ENCODE measurements around the gene PLCXD1.
"Not testable (repeated sequence)": the region's sequence is repeated elsewhere in the genome, so short reads cannot be mapped to it uniquely, and the experiment has no call there.

The PLCXD1 gene

DNA sequence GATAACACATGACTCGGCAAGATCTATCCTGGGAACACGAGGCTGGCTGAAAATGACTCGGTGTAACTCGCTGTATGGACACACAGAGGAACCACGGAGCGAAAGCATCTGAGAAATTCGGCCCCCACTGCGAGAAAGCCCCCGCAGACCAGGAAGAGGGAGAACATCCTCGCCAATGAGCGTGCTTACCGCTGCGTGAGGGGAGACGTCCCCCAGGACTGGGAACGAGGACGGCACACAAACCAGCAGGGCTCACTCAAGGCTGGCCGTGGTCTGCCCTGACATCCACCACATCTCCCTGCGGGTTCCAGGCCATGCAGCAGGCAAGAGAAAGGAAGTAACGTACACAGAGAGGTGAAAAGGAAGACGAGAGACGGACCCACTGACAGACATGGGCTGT, 55.0 kb downstream of the PLCXD1 start:
- DNase-seq, result no peak

DNA sequence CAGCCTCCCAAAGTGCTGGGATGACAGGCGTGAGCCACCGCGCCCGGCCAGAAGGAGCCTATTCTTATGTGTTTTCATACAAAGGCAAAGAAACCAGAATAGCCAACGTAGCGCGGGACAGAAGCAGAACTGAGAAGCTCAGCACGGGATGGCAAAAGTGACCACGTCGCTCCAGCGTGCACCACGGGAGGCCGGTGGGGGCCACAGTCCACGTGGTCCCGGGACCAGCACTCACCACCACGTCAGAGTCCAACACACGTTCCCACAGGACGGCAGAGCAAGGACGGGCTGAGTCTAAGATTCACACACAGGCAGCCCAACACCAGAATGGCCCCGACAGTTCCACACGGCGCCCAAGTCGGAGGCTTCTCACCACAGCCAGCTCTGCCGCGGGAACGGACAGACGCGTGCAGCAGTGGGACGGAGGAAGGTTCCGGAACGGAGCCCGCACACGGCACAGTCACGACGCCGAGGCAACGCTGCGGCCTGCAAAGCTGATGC, 56.2 kb downstream of the PLCXD1 start:
- no peak for DNase-seq

- DNase-seq, result no peak
Measured at GRCh38 chrX:338281-338835, 57.2 kb downstream of the PLCXD1 start.

GRCh38 chrX:338836-339400, 57.7 kb downstream of the PLCXD1 start:
- DNase-seq, result no peak

DNA sequence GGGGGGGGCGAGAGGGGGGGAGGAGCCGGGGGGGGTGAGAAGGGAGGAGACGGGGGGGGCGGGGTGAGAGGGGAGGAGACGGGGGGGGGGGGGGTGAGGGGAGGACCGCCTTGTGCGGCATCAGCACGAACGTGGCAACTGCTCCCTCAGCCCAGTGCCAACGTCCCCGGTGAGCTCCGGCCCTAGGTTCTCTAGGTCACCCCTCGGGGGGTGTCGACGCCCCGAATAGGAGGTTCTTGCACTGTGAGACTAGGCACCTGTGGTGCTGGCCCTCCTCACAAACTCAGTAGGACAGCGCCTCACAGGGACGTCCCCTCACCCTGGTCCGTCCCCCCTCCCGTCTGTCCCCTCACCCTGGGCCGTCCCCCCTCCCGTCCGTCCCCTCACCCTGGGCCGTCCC, 58.9 kb downstream of the PLCXD1 start:
- DNase-seq, result no peak

DNA sequence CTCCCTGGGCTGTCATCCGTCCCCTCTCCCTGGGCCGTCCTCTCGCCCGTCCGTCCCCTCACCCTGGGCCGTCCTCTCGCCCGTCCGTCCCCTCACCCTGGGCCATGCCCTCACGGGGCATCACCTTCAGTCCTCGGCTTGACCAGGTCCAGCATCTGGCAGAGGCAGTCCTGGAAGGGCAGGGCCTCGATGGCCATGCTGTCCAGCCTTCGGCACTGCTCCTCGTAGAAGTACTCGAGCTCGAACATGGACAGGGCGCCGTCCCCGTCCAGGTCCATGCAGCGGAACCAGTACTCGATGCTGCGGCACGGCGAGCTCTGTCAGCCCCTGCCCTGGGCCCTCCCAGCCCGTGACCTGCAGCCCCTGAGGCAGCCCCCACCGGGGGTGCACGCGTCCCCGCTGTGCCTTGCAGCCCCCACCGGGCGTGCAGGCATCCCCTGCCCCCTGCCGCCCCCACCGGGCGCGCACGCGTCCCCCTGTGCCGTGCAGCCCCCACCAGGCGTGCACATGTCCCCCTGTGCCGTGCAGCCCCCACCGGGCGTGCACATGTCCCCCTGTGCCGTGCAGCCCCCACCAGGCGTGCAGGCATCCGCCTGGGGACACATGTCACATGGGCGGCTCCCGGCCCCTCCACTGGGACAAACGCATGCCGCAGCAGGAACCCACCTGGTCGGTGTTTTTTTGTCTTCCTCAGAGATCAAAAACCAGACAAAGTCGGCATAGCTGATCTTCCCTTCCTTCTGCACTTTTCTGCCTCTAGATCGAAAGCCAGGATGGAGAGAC, 59.7 kb downstream of the PLCXD1 start:
- DNase-seq, result no peak

DNA sequence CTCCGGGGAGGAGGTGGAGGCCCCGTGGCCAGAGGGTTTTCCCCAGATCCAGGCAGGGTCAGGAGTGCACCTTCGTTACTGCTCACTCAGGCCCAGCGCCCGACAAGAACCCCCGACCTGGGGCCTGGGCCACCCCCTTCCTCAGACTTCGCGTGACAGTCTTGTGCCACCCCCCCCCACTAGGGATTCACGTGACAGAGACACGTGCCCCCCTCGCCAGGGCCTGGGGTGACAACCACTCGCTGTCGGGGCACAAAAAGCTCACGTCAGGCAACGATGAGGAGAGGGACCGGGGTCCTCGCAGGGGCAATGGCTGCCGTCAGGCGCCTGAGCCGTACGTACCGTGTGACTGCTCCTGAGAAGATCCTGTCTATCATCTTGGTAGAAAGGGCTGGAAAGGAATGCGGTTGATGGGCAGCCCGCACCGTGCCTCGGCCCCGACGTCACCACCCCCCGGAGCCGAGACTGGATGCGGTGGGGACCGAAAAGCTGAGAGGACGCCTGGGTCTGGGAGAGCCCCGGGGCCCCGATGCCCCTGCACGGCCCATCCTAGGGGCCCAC, 60.4 kb downstream of the PLCXD1 start:
- DNase-seq, result no peak

DNA sequence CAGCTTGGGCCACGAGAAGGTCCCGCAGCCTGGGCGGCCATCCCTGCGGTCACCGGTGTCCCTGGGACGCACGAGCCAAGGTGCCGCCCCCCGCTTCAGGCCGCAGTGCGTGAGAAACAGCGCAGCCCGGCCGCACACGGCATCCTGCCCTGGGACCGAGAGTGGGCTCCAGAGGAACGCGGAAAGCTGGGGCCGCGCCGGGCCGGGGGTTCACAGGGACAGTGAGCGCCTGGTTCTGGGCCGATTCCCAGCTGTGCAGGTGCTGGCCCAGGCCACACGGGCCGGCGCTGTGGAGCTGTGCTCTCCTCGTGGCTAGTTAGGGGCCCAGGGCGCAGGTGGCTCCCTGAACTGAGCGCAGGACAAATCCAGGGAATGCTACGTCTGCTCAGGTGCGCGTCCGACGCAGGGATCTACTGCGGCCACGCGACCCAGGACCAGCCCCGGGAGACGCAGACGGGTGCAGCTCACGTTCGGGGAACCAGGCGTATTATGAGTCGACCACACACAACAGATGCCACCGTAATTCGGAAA, 63.3 kb downstream of the PLCXD1 start:
- DNase-seq, result no peak

- DNase-seq, result no peak
Measured at GRCh38 chrX:345020-345925, 64.1 kb downstream of the PLCXD1 start.

- no peak for DNase-seq
Measured at GRCh38 chrX:346034-346813, 65.0 kb downstream of the PLCXD1 start.

GRCh38 chrX:347351-348117, 66.4 kb downstream of the PLCXD1 start:
- no peak for DNase-seq

- no peak for DNase-seq
Measured at GRCh38 chrX:348461-349117, 67.4 kb downstream of the PLCXD1 start.

DNA sequence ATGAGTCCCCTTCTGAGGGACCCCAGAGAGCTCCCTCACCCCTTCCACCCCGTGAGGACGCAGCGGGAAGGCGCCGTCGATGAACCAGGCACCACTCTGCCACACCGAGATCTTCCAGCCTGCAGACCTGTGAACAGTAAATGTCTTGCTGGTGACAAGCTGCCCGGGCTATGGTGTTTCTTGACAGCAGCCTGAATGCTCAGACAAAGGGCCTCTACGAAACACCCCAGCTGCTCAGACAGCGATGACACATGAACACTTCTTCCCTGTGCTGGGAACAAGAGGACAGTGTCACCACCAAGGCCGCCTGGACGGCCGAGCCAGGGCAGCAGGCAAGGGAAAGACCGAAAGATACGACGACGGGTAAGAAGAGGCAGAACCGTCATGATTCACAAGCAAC, 68.0 kb downstream of the PLCXD1 start:
- no peak for DNase-seq

DNA sequence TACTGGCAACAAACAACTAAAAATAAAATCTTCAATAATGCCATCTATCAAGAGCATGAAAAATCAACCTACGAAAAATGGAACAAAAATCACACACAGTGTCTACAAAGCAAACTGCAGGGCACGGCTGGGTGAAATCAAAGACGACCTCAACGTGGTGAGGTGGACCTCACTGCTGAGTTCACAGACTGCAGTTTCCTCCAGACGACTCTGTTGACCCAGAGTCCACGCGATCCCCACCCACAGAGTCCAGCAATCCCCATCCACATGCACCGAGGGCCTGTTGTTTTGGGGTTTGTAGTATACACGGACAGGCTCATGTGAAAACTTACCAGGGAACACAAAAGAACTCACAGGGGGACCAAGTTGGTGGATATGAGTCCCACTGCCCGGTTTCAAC, 68.5 kb downstream of the PLCXD1 start:
- no peak for DNase-seq

- no peak for DNase-seq
Measured at GRCh38 chrX:350148-350533, 69.0 kb downstream of the PLCXD1 start.

DNA sequence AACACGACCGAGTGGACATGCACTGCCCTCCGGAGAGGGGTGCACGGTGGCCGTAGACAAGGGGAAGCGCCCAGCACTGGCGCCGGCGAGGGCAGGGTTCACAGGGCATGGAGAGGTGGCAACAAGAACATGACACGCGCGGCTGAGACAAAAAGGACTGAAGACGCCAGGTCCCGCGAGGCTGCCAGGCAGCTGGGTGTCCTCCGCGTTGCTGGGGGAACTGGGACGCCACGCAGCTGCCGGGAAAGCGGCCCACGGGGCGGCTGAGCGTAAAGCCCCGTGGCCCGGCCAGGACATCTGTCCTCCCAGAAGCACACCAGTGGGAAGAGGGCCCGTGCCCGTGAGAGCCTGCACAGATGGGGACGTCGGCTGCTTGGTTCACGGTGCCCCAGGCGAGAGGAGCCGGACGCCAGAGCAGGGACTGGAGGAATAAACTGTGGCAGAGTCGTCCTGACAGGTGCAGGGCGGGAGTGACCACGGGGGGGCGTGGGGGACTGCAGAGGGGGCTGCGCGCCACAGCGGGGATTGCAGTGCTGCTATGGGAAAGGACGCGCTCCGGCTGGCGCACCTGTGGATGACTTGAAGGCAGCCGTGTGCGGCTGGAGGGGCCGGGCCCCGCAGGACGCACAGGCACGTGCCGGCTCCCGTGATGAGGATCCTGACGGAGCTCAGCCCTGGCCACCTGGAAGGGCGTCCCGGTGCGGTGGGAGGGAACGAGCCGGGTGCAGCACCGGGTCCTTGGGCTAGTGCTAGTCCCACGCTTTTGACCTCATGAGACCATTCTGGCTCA, 69.5 kb downstream of the PLCXD1 start:
- DNase-seq, result no peak

GRCh38 chrX:351324-351641, 70.1 kb downstream of the PLCXD1 start:
- DNase-seq, result not testable (repeated sequence)

- no peak for DNase-seq
Measured at GRCh38 chrX:351736-352135, 70.6 kb downstream of the PLCXD1 start.

GRCh38 chrX:352181-352580, 71.0 kb downstream of the PLCXD1 start:
- DNase-seq, result no peak

Measured in stimulated activated CD8-positive, alpha-beta memory T cell treated with anti-CD3 and anti-CD28 coated beads, Interleukin-4, amount 100 ng/mL, for 48 hours (primary cell).